HEK293 (cell line): ENCODE data around the gene AIFM1.

Experiments used
- CTCF ChIA-PET: fragments of 350-600 bp; formaldehyde crosslinking; extraction: SDS; loops from one replicate; lab custom pipeline; 2021; ENCODE audit warnings: antibody characterized with exemption; lab: Yijun Ruan, JAX
- POLR2A ChIA-PET: fragments of 300-600 bp; formaldehyde crosslinking; extraction: SDS; loops from one replicate; lab custom pipeline; 2020; ENCODE audit warnings: antibody characterized with exemption, inconsistent platforms; lab: Yijun Ruan, JAX
- H3K27ac ChIP-seq: fragments of 200-500 bp; sonication (Bioruptor generic); 2 replicates; pipeline ENCODE4 v1.5.1; 2014; ENCODE audit warnings: low read depth, low read length, control low read depth, inconsistent platforms; ENCODE audit errors: extremely low read depth
- H3K36me3 ChIP-seq, 2 experiments: fragments of 200-500 bp in 1 of 2; sonication (Bioruptor generic) in 1 of 2; 1 replicate in 1 of 2; 2 replicates in 1 of 2; pipeline ENCODE4 v1.5.1; 2014 to 2017; ENCODE audit warnings: inconsistent platforms in 2 of 2, low read length in 2 of 2; ENCODE audit not compliant: control insufficient read depth in 2 of 2, insufficient read depth in 1 of 2
- H3K4me1 ChIP-seq: fragments of 200-500 bp; sonication (Bioruptor generic); 2 replicates; pipeline ENCODE4 v1.5.1; 2014; ENCODE audit warnings: mild to moderate bottlenecking, low read length, inconsistent platforms; ENCODE audit not compliant: control insufficient read depth, insufficient read depth
- H3K4me3 ChIP-seq: 2 replicates; pipeline ENCODE4 v1.5.1; 2011; ENCODE audit warnings: low read depth, mild to moderate bottlenecking, control low read depth, low read length, moderate library complexity
- H3K9me3 ChIP-seq: fragments of 200-500 bp; sonication (Bioruptor generic); 2 replicates; pipeline ENCODE4 v1.5.1; 2014; ENCODE audit warnings: low read depth, low read length, inconsistent platforms; ENCODE audit not compliant: control insufficient read depth, insufficient read depth
- GFI1B ChIP-seq: fragments of 450-650 bp; formaldehyde crosslinking; IDR thresholded peaks from 2 replicates; pipeline ENCODE4 v1.5.1; 2016; ENCODE audit warnings: missing biosample characterization, missing genetic modification characterization
- SCRT2 ChIP-seq: fragments of 450-650 bp; formaldehyde crosslinking; IDR thresholded peaks from 2 replicates; pipeline ENCODE4 v1.5.1; 2016; ENCODE audit warnings: missing biosample characterization, missing genetic modification characterization
- SP7 ChIP-seq: fragments of 450-650 bp; formaldehyde crosslinking; IDR thresholded peaks from 2 replicates; pipeline ENCODE4 v1.5.1; 2016; ENCODE audit warnings: missing biosample characterization, missing genetic modification characterization
- YY2 ChIP-seq: fragments of 450-650 bp; formaldehyde crosslinking; IDR thresholded peaks from 2 replicates; pipeline ENCODE4 v1.5.1; 2016; ENCODE audit warnings: missing biosample characterization, missing genetic modification characterization
- ZBTB1 ChIP-seq: fragments of 450-650 bp; formaldehyde crosslinking; IDR thresholded peaks from 2 replicates; pipeline ENCODE4 v1.5.1; 2016; ENCODE audit warnings: missing biosample characterization, missing genetic modification characterization
- ZFP37 ChIP-seq: fragments of 450-650 bp; formaldehyde crosslinking; IDR thresholded peaks from 2 replicates; pipeline ENCODE4 v1.5.1; 2016; ENCODE audit warnings: missing biosample characterization, missing genetic modification characterization
- ZNF146 ChIP-seq: fragments of 450-650 bp; formaldehyde crosslinking; IDR thresholded peaks from 2 replicates; pipeline ENCODE4 v1.5.1; 2016; ENCODE audit warnings: missing biosample characterization, missing genetic modification characterization
- ZNF350 ChIP-seq: fragments of 450-650 bp; formaldehyde crosslinking; IDR thresholded peaks from 2 replicates; pipeline ENCODE4 v1.5.0; 2017; ENCODE audit warnings: missing biosample characterization, mild to moderate bottlenecking, missing genetic modification characterization
- ZNF37A ChIP-seq: fragments of 450-650 bp; IDR thresholded peaks from 2 replicates; pipeline ENCODE4 v1.5.1; 2018; ENCODE audit warnings: missing biosample characterization, missing genetic modification characterization
- ZNF391 ChIP-seq: fragments of 450-650 bp; formaldehyde crosslinking; IDR thresholded peaks from 2 replicates; pipeline ENCODE4 v1.5.1; 2016; ENCODE audit warnings: low read depth, missing biosample characterization, missing genetic modification characterization, borderline replicate concordance
- ZNF530 ChIP-seq: fragments of 450-650 bp; formaldehyde crosslinking; IDR thresholded peaks from 2 replicates; pipeline ENCODE4 v1.5.1; 2016; ENCODE audit warnings: low read depth, missing biosample characterization, missing genetic modification characterization
- ZNF561 ChIP-seq: fragments of 450-650 bp; IDR thresholded peaks from 2 replicates; pipeline ENCODE4 v1.5.1; 2018; ENCODE audit warnings: missing biosample characterization, missing genetic modification characterization, borderline replicate concordance
- ZNF585B ChIP-seq: fragments of 450-650 bp; formaldehyde crosslinking; IDR thresholded peaks from 2 replicates; pipeline ENCODE4 v1.5.1; 2016; ENCODE audit warnings: missing biosample characterization, missing genetic modification characterization
- ZSCAN16 ChIP-seq: fragments of 450-650 bp; formaldehyde crosslinking; IDR thresholded peaks from 2 replicates; pipeline ENCODE4 v1.5.1; 2016; ENCODE audit warnings: missing biosample characterization, missing genetic modification characterization
- TF ChIP-seq, protein P1 (sequence below): IDR thresholded peaks from 2 replicates; pipeline ENCODE4 v1.6.1; 2011; ENCODE audit warnings: mild to moderate bottlenecking, low read depth, low read length, borderline replicate concordance
- TF ChIP-seq, protein P2 (sequence below): fragments of 450-650 bp; IDR thresholded peaks from 2 replicates; pipeline ENCODE4 v1.5.1; 2018; ENCODE audit warnings: missing biosample characterization, mild to moderate bottlenecking, missing genetic modification characterization
- TF ChIP-seq, protein P3 (sequence below): fragments of 450-650 bp; formaldehyde crosslinking; IDR thresholded peaks from 2 replicates; pipeline ENCODE4; 2016; ENCODE audit warnings: missing biosample characterization, missing genetic modification characterization
- TF ChIP-seq, protein P4 (sequence below): fragments of 450-650 bp; formaldehyde crosslinking; IDR thresholded peaks from 2 replicates; pipeline ENCODE4 v1.5.1; 2017; ENCODE audit warnings: missing biosample characterization, missing genetic modification characterization
- TF ChIP-seq, protein P5 (sequence below): fragments of 450-650 bp; formaldehyde crosslinking; conservative IDR thresholded peaks from 2 replicates; pipeline ENCODE4 v1.5.1; 2016; ENCODE audit warnings: low read depth, missing biosample characterization, missing genetic modification characterization

The AIFM1 gene

DNA sequence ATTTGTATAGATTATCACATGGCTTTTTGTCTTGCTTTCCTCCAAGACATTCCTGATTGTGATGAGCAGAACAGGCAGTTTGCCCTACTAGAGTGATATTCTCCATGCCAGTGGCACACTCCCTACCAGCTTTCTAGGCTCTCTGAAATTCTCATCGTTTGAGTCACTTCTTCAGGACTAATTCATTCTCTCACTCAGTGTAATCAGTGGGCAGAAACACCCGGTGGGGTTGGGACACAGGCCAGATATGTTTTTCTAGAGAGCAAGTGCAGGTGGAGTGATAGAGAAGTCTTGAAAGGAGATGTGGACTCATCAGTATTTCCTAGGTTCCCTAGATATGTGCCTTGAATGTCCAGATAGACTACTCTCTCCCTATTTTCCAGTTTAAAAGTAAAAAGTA is 19.2 kb upstream of the AIFM1 start:
- ChIA-PET POLR2A (no interaction called here), CTCF (no interaction called here)
- no peak overlapping the region for H3K4me3 ChIP-seq
- H3K4me1 ChIP-seq: no peaks in the 10 kb centered on the region
- no peaks in the 10 kb centered on the region for H3K9me3 ChIP-seq
- TF ChIP-seq ZFP37 (tag by site-specific recombination) (no peak), ZSCAN16 (no peak), ZNF530 (tag by site-specific recombination) (no peak), YY2 (tag by site-specific recombination) (no peak), ZNF146 (tag by site-specific recombination) (no peak), ZNF350 (tag by site-specific recombination) (no peak), GFI1B (tag by site-specific recombination) (no peak), ZNF585B (tag by site-specific recombination) (no peak)
- TF ChIP-seq, protein P1, sequence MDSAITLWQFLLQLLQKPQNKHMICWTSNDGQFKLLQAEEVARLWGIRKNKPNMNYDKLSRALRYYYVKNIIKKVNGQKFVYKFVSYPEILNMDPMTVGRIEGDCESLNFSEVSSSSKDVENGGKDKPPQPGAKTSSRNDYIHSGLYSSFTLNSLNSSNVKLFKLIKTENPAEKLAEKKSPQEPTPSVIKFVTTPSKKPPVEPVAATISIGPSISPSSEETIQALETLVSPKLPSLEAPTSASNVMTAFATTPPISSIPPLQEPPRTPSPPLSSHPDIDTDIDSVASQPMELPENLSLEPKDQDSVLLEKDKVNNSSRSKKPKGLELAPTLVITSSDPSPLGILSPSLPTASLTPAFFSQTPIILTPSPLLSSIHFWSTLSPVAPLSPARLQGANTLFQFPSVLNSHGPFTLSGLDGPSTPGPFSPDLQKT: no peak
- TF ChIP-seq, protein P2, sequence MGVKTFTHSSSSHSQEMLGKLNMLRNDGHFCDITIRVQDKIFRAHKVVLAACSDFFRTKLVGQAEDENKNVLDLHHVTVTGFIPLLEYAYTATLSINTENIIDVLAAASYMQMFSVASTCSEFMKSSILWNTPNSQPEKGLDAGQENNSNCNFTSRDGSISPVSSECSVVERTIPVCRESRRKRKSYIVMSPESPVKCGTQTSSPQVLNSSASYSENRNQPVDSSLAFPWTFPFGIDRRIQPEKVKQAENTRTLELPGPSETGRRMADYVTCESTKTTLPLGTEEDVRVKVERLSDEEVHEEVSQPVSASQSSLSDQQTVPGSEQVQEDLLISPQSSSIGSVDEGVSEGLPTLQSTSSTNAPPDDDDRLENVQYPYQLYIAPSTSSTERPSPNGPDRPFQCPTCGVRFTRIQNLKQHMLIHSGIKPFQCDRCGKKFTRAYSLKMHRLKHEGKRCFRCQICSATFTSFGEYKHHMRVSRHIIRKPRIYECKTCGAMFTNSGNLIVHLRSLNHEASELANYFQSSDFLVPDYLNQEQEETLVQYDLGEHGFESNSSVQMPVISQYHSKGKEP (tag by site-specific recombination): no peak
- TF ChIP-seq, protein P3, sequence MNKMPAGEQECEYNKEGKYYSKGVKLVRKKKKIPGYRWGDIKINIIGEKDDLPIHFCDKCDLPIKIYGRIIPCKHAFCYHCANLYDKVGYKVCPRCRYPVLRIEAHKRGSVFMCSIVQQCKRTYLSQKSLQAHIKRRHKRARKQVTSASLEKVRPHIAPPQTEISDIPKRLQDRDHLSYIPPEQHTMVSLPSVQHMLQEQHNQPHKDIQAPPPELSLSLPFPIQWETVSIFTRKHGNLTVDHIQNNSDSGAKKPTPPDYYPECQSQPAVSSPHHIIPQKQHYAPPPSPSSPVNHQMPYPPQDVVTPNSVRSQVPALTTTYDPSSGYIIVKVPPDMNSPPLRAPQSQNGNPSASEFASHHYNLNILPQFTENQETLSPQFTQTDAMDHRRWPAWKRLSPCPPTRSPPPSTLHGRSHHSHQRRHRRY (tag by site-specific recombination): no peak
- no peaks in the 10 kb centered on the region for H3K36me3 ChIP-seq
- H3K27ac ChIP-seq: no peak overlapping the region

DNA sequence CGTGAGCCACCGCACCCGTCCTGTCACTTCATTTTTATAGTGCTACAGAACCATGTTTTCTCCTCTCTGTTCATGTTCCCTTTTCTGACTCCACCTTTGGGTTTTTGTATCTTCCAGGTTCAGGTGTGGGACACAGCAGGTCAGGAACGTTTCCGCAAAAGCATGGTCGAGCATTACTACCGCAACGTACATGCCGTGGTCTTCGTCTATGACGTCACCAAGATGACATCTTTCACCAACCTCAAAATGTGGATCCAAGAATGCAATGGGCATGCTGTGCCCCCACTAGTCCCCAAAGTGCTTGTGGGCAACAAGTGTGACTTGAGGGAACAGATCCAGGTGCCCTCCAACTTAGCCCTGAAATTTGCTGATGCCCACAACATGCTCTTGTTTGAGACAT is 18.5 kb upstream of the AIFM1 start:
- TF ChIP-seq SCRT2 (tag by site-specific recombination) (0 out of 2 replicates have a peak, but pooled peaks have one; percentile 23), SP7 (tag by site-specific recombination) (no peak), ZBTB1 (tag by site-specific recombination) (no peak), ZNF561 (tag by site-specific recombination) (no peak), ZNF37A (tag by site-specific recombination) (no peak), ZNF391 (tag by site-specific recombination) (no peak)
- TF ChIP-seq, protein P4, sequence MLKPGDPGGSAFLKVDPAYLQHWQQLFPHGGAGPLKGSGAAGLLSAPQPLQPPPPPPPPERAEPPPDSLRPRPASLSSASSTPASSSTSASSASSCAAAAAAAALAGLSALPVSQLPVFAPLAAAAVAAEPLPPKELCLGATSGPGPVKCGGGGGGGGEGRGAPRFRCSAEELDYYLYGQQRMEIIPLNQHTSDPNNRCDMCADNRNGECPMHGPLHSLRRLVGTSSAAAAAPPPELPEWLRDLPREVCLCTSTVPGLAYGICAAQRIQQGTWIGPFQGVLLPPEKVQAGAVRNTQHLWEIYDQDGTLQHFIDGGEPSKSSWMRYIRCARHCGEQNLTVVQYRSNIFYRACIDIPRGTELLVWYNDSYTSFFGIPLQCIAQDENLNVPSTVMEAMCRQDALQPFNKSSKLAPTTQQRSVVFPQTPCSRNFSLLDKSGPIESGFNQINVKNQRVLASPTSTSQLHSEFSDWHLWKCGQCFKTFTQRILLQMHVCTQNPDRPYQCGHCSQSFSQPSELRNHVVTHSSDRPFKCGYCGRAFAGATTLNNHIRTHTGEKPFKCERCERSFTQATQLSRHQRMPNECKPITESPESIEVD: no peak
- TF ChIP-seq, protein P5, sequence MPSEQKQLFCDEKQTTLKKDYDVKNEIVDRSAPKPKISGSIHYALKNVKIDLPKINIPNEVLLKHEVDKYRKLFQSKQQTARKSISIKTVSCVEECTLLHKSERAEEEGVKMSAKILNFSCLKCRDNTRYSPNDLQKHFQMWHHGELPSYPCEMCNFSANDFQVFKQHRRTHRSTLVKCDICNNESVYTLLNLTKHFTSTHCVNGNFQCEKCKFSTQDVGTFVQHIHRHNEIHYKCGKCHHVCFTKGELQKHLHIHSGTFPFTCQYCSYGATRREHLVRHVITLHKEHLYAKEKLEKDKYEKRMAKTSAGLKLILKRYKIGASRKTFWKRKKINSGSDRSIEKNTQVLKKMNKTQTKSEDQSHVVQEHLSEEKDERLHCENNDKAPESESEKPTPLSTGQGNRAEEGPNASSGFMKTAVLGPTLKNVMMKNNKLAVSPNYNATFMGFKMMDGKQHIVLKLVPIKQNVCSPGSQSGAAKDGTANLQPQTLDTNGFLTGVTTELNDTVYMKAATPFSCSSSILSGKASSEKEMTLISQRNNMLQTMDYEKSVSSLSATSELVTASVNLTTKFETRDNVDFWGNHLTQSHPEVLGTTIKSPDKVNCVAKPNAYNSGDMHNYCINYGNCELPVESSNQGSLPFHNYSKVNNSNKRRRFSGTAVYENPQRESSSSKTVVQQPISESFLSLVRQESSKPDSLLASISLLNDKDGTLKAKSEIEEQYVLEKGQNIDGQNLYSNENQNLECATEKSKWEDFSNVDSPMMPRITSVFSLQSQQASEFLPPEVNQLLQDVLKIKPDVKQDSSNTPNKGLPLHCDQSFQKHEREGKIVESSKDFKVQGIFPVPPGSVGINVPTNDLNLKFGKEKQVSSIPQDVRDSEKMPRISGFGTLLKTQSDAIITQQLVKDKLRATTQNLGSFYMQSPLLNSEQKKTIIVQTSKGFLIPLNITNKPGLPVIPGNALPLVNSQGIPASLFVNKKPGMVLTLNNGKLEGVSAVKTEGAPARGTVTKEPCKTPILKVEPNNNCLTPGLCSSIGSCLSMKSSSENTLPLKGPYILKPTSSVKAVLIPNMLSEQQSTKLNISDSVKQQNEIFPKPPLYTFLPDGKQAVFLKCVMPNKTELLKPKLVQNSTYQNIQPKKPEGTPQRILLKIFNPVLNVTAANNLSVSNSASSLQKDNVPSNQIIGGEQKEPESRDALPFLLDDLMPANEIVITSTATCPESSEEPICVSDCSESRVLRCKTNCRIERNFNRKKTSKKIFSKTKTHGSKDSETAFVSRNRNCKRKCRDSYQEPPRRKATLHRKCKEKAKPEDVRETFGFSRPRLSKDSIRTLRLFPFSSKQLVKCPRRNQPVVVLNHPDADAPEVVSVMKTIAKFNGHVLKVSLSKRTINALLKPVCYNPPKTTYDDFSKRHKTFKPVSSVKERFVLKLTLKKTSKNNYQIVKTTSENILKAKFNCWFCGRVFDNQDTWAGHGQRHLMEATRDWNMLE: no peak
- POLR2A ChIA-PET: no interaction called here
- Histone ChIP-seq H3K4me1 (no peaks in the 10 kb centered on the region), H3K4me3 (no peak overlapping the region), H3K9me3 (no peaks in the 10 kb centered on the region), H3K36me3 (no peaks in the 10 kb centered on the region), H3K27ac (no peak overlapping the region)
- CTCF ChIA-PET: no interaction called here
